HFF-Myc (cell line): ENCODE data around the gene TBCEL.

ENCODE experiments used
- DNase-seq: peaks from one replicate; pipeline ENCODE4 v3.0.0-alpha.2; 2011; ENCODE audit warnings: low read depth; ENCODE audit errors: extremely low read depth
- H3K4me3 ChIP-seq: replicated peaks from 2 replicates; pipeline ENCODE4 v1.5.1; 2011; ENCODE audit warnings: low read depth, mild to moderate bottlenecking, control low read depth, low read length
- CTCF ChIP-seq: IDR thresholded peaks from 2 replicates; pipeline ENCODE4 v1.5.1; 2012; ENCODE audit warnings: mild to moderate bottlenecking, low read depth, low read length, control low read depth; ENCODE audit errors: missing control alignments

Gene TBCEL

GRCh38 chr11:121023848-121024751 is at the start of gene TBCEL:
TSS of gene TBCEL (plus strand) at chr11:121024102. CDS start at chr11:121045691, 21,589 bp downstream.
- DNase-seq = peak; percentile 57
- peak within 1 kb of the TSS; percentile 82 for H3K4me3 ChIP-seq
- TF ChIP-seq CTCF = no peak

DNA sequence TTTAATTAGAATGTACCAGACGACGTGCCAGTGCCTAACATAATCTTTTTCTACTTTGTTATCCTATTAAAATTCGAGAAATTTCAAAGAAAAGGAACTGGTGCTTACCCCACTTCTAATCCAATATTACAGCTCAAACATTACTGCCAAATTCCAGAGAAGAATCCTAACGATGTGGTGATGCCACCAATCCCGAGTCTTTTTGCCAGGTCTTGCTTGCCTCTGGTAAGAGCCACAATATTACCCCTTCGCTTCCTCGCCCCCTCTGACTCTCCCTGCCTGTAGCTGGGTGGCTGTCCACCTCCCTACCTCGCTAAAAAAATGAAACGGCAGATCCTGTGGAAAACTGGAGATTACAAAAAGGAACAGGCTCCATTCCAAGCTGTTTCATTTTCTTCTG is 49.4 kb upstream of the TBCEL start:
- no peak for DNase-seq
- no peak overlapping the region for H3K4me3 ChIP-seq
- TF ChIP-seq CTCF = no peak

GRCh38 chr11:120974965-120975364 is 48.9 kb upstream of the TBCEL start:
- no peak overlapping the region for H3K4me3 ChIP-seq
- no peak for DNase-seq
- no peak for TF ChIP-seq CTCF

- no peak overlapping the region for H3K4me3 ChIP-seq
- no peak for TF ChIP-seq CTCF
- no peak for DNase-seq
Measured at GRCh38 chr11:120977266-120978137, 46.4 kb upstream of the TBCEL start.

DNA sequence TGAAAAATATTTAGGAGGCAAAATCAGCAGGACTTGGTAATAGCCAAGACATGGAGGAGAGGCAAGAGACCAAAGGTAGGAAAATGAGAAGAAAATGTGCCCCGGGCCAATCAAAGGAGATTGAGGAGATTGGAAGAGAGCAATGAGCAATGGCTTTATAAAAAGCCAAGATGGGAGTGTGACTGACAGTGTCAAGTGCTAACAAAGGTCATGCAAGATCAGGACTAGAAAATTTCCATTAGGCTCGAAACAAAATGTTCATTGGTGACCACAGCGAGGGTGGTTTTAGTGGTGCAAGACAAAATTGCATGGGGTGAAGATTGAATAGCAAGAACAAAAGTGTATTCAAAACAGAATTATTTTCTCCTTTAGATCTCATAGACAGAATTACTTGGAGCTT is 45.2 kb upstream of the TBCEL start:
- DNase-seq = no peak
- TF ChIP-seq CTCF = no peak
- H3K4me3 ChIP-seq = no peak overlapping the region

DNA sequence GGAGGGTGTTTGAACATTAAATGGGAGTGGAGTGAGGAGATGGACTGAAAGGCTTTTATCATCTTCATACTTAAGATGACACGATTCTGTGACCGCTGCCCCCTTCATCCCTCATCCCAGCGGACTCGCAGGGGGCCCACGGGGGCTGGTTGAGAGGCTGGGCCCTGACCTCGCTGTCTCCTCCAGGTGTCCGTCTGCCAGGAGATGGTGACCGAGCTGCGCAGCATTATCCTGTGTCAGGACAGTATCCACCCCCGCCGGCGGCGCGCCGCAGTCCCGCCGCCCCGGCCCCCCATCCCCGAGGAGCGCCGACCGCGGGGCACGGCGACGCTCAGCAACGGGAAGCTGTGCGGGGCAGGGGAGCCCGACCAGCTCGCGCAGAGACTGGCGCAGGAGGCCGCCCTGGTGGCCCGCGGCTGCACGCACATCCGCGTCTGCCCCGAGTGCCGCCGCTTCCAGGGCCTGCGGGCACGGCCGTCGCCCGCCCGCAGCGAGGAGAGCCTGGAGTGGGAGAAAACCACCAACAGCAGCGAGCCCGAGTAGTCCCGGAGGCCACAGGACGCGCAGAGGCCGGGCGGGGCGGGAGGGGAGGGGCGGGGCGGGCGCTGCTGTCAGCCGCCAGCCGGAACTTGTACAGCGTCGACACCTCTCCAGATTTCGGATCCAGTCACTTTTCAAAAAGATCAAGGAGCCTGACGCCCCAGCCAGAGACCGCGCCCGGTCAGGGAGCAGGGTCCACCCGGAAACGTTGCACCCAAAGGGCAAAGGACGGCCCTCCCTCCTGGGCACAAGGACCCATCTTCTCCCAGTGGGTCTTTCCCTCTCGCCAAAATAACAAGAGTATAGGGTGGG is 38.0 kb upstream of the TBCEL start:
- no peak for DNase-seq
- 0 out of 2 replicates have a peak overlapping the region, but pooled peaks have one; percentile 9 for H3K4me3 ChIP-seq
- no peak for TF ChIP-seq CTCF
